HG02885 (cell line): ENCODE data around the gene MTAP.

Experiments
- ATAC-seq: cut with Tn5 transposase; IDR thresholded peaks from one replicate; pipeline ENCODE4 v1.9.1; 2021; ENCODE audit warnings: mild to moderate bottlenecking; ENCODE audit not compliant: unreplicated experiment, poor library complexity

Gene MTAP

GRCh38 chr9:21804331-21804730, 1.9 kb downstream of the MTAP start:
- ATAC-seq, result no peak

DNA sequence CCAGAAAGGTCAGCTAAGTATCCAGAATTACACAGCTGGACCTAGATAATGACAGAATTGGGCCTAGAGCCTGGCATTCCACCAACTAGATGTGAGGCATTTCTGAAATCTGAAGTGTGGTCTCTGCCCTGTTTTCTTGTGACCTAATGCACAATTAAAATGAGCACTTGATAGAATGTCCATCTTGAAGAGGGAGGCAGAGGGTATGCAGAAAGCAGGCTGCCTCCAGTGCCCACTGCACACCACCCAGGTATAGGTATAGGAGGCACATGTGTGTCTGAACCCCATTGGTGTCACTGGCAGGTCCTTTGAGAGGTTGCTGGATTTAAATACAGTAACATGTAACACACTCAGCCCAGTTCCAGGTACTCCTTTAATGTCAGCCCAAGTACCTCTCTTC, 2.4 kb downstream of the MTAP start:
- ATAC-seq, result no peak

- ATAC-seq, result no peak
These were observed 4.2 kb downstream of the MTAP start for GRCh38 chr9:21806644-21807043.

DNA sequence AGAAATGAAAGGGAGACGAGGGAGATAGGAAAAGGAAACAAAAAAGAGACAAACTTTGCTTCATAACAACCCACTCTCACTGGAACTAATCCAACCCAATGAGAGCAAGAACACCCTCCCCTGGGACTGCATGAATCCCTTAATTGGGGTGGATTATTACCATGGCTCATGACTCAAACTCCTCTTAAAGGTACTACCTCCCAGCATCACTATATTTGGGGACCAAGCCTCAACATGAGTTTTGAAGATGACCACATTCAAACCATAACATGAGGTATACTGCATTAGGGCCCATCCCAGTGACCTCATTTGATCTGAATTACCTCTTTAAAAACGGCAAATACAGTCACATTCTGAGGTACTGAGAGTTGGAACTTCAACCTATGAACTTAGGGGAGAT, 8.0 kb downstream of the MTAP start:
- no peak for ATAC-seq

DNA sequence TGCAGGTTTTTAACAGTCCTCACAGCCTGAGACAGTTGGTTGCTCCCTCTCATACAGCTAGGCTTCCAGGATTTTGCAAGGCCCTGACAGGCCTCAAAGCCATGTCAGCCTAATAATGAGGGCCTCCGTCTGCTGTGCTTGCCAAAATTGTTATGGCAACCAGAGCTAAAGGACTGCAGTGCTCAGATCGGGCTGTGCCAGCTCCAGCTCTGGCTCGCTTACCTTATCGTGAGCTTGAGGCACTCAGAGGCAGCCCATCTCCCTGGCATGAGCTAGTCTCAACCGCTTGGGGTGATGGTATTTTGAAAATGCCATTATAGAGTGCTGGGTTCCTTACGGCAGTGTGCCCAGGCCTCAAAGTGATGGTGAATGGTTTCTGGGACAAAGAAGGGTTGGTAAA, 8.4 kb downstream of the MTAP start:
- no peak for ATAC-seq

- ATAC-seq, result no peak
These were observed 9.5 kb downstream of the MTAP start for GRCh38 chr9:21811914-21812313.

- ATAC-seq, result no peak
These were observed 10.0 kb downstream of the MTAP start for GRCh38 chr9:21812415-21812814.

DNA sequence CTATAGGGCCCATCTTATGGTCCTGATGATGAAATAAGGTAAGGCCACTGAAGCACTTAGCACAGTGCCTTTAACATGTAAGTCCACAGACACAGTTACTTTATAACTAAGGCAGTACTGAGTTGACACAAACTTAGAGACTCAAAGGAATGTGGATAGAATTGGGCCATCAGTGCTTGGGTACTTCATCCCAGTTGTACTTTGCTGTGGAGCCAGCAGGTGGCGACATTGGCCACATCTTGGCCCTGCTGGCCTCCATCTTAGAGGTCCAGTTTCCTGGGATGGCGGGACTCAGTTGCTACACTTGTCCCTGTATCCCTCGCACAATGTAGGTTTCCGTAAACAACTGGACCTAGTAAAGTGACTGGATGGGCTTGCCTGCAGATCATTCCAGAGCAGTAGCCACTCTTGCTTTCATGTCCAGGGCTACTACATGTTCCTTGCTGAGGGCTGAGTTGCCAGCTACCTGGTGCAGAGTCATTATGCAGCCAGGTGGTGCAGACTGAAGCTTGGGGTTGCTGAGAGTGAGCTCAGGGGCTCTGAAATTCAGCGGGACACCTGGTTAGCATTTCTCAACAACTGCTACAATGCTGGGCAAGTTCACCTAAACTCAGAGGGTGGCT, 10.6 kb downstream of the MTAP start:
- peak; percentile 67 for ATAC-seq

- peak; percentile 49 for ATAC-seq
These were observed 11.4 kb downstream of the MTAP start for GRCh38 chr9:21813575-21814473.

GRCh38 chr9:21815643-21816042, 13.2 kb downstream of the MTAP start:
- ATAC-seq, result no peak

DNA sequence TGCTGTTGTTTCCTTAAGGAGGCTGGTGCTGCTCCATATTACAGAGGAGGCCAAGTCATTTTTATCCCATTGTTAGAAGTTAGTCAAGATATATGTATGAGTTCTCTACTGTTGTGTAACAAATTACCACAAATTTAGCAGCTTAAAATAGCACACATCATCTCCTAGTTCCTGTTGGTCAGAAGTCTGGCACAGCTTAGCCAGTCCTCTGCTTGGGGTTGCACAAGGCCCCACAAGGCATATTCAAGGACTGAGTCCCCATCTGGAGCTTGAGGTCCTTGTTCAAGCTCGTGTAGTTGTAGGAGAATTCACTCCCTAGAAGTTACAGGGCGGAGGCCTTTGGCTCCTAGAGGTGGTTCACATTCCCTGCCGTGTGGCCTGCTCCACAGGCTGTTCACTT, 14.7 kb downstream of the MTAP start:
- no peak for ATAC-seq

DNA sequence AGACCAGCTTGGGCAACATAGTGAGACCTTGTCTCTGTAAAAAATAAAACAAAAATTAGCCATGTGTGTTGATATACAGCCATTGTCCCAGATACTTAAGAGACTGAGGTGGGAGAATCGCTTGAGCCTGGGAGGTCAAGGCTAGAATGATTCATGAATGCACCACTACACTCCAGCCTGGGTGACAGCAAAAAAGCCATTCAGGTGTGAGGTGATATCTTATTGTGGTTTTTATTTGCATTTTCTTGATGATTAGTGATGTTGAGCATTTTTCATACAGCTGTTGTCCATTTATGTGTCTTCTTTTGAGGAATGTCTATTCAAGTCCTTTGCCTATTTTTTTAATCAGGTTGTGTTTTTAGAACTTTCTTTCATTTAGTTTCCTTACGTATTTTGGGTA, 23.2 kb downstream of the MTAP start:
- no peak for ATAC-seq

GRCh38 chr9:21828853-21829410, 26.5 kb downstream of the MTAP start:
- ATAC-seq, result no peak

DNA sequence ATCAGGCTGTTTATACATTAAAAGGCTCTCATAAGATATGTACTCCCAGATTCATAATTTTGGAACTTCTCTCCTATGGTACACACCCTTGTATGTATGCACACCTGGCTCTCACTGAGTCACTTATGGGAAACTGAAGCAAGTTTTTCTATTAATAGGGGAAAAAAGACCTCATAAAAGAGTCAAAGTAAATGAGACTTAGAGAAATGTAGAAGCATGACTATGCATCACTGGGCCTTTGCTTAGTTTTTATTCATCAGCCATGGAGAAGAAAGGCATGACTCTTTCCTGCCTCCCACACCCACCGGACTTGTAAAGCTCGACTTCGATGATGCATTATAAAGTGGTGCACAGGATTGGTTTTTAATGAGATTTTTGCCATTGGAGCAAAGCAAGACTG, 28.2 kb downstream of the MTAP start:
- ATAC-seq, result no peak

GRCh38 chr9:21831841-21832509, 29.5 kb downstream of the MTAP start:
- ATAC-seq, result peak; percentile 71

DNA sequence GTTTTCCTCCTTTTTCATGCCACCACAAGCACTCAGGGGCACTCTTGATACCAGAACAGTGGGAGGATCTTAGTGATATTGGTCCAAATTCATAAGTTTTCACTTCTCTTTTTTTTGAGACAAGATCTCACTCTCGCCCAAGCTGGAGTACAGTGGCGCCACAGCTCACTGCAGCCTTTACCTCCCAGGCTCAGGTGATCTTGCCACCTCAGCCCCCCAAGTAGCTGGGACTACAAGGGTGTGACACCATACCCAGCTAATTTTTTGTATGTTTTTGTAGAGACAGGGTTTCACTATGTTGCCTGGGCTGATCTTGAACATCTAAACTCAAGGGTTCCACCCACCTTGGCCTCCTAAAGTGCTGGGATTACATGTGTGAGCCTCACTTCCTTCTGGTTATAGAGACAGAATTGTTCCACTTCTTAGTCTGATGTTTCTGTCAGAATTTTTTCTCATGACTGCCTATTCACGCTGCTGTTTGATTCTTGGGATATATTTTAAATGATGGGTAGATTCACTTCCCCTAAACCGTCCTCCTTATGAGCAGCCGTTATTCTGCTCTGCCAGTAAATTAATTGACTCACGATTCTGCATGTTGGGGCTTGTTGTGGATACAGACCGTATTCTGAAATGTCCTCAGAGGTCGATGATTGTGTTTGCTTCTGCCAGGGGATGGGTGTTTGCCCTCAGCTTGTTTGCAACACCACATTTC, 30.8 kb downstream of the MTAP start:
- peak; percentile 80 for ATAC-seq

- ATAC-seq, result no peak
These were observed 32.7 kb downstream of the MTAP start for GRCh38 chr9:21835121-21835520.

GRCh38 chr9:21836437-21837161, 34.2 kb downstream of the MTAP start:
- ATAC-seq, result no peak

GRCh38 chr9:21837501-21837900, 35.1 kb downstream of the MTAP start:
- ATAC-seq, result no peak

GRCh38 chr9:21840647-21841046, 38.2 kb downstream of the MTAP start:
- no peak for ATAC-seq
